ENCODE results near the gene SYT7.

SYT7 gene

DNA sequence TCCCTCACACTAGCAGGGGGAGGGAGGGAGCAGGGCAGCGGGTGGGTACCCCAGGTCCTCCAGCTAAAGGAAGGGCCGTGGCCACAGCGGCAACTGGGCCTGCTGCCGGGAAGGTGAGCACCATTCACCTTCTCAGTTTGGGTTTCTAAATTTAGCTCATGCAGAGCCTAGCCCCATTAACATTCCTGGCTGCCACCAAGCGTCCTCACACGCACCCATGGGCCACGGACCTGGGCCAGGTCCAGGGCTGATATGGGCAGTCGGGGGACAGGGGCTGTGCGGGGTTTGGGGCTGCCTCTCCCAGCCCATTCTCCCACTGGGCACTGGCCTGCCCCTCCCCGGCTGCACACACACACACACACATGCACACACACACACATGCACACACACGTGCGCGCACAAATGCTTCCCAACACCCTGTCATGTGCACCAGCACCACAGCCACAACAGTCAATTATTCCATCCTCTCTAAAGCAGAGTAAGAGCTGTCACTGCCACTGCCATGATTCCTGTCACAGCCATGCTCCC lies 28.7 kb downstream of the SYT7 start:
- no peak for DNase-seq

GRCh38 chr11:61551634-61552033 lies 29.2 kb downstream of the SYT7 start:
- DNase-seq, result no peak

DNA sequence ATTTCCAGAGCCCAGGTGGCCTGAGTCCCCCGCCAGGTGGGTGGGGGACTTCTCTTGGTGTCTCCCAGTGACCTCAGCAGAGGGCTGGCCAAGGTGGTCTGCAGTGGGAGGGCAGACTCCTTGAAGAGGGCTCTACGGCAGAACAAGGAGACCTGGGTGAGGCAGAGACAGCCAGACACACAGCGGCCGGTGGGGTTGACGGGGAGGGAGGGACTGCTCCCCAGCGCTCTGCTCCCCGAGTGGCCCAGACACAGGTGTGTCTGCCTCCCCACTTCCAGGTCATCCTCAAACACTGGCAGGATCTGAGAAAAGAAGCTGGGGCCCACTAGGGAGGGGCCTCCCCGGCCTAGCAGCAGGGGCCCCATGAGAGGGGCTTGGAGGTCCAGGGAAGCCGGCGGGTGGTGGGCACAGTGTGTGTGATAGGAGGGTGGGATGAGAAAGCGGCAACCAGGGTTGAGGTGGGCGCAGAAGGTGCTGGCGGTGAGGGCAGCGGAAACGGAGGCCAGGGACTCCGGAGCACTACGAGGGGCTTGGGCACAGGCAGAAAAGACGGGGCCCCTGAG lies 30.1 kb downstream of the SYT7 start:
- DNase-seq, result no peak

- no peak for DNase-seq
Measured at GRCh38 chr11:61549662-61550568, 31.0 kb downstream of the SYT7 start.

DNA sequence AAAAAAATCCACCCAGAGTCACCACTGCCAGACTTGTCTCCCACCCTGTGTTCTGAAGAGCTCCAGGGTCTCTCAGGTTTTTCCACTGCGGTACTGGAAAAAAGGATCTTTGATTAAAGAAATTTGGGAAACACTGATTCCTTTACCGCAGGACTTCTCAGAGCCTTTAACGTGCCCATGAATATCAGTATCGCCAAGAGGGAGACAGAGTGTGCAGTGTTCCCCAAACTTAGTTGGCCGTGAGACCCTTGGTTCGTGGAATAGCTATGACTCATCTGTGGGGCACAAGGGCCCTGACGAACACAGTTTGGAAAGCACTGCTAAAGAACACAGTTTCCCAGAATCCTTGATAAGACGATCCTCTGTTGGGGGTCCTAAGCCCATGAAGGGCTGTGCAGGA lies 31.7 kb downstream of the SYT7 start:
- no peak for DNase-seq

GRCh38 chr11:61547246-61547645 lies 33.6 kb downstream of the SYT7 start:
- DNase-seq, result no peak

DNA sequence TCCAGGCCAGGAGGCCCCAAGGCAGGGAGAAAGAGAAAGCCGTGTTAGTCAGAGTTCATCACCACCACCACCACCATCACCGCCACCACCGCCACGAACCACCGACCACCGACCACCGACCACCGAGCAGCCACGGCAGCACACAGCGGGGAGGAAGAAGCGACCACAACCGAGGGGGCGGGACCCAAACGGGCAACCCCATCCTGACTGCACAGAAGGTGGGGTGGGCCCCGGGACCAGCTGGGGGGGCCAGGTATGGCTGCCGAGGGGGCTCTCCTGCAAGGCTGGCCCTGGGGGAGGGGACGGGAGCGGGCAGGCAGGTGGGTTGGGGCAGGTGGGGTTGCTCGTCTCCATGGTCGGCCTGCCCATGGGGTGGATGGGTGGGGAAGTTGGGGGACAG lies 34.2 kb downstream of the SYT7 start:
- no peak for DNase-seq

DNA sequence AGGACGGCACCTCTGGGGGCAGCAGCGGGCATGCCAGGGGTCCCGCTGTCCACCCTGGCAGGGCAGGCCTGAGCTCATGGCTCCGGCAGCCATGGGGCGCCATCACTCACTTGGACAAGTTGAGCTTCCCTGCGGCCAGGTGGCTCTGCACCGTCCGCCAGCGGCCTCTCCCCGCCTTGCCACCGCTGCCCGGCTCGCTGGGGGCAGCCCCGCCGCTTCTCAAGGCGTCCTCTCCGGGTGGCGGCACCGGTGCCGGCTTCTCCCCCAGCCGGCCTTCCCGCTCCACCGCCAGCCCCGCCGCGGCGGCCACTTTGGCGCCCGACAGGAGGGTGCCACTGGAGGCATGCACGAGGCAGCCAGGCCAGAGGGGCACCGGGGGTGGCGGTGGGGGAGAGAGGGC lies 35.0 kb downstream of the SYT7 start:
- DNase-seq, result no peak

DNA sequence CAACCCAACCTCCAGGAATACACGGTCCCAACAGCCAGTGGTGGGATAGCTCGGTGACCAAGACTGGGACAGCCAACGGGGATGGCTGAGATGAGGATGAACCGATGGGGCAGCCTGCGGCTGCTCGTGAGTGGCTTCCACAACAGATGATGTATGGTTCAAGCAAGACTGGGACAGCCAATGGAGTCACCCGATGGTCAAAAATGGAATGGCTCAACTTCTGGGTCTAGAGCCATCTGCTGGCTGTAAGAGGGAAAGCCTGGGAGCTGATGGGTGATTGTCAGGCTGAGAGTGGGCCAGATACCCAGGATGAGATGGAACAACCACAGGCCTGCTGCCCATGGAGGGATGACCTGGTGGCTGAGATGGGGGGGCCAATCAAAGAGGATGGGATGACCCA lies 35.5 kb downstream of the SYT7 start:
- DNase-seq, result no peak

- no peak for DNase-seq
Measured at GRCh38 chr11:61544466-61544865, 36.4 kb downstream of the SYT7 start.

GRCh38 chr11:61543606-61544306 lies 37.1 kb downstream of the SYT7 start:
- DNase-seq, result no peak

GRCh38 chr11:61542705-61543104 lies 38.2 kb downstream of the SYT7 start:
- no peak for DNase-seq

DNA sequence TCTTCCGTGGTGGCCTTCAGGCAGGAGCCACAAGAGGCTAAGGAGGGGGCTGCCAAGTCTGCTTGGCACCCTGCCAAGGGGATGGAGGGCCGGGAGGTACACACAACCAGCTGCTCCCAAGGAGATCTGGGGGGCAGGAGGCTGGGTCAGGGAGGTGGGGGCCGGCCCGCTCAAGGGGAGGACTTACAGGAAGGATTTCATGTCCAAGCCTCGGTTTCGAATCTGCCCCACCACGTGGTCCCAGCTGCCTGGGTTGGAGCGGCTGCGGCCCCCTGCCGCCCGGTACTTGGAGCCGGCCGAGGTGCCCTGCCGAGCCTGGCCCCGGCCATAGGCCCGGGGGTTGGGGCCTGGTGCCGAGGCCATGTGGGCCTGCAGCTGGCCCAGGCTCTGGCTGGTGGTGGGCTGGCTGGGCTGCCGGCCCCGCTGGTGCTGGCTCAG lies 38.8 kb downstream of the SYT7 start:
- DNase-seq, result no peak

- DNase-seq, result no peak
Measured at GRCh38 chr11:61541598-61541997, 39.3 kb downstream of the SYT7 start.

- DNase-seq, result no peak
Measured at GRCh38 chr11:61540528-61540927, 40.3 kb downstream of the SYT7 start.

DNA sequence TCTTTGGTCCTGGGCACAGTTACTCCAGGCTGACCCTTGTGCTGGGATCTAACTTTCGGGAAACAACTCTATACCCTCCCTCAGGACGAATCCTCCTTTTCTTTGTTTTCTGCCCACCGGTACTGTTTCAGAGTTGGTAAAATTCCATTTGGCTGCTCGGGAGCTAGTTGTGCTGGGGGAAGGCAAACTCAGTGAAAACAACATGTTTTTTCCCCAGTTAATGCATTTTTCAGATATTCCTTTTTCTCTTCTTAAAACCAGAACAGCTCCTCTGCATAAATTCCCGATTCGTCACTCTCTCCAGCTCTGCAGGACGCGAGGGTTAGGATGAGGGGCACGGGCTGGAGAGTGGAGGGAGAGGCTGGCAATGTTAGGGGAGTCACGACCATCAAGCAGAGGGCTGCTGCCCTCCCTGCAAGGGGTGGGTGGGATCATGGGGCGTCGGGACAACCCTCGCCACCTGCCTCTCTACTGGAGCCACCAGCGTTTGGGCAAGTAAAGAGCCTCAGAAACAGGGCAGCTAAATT lies 41.0 kb downstream of the SYT7 start:
- DNase-seq, result no peak

DNA sequence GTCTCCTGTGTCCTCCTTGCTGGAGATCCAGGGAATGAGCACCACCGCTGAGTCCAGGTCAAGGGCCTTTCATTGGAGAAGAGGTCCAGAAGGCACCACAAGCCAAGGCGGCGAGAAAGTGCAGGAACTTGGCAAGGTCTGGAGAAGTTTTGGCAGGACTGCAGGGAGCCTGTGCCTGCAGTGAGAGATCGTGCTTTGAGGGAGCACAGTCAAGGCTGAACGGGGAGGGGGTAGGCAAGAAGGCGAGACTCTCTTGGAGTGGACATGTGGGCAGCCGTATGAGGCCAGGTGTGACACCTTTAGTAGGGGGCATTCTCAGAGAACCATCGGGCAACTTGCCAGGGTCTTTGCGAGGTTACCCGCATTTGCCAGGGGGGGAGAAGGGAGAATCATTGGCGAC lies 41.9 kb downstream of the SYT7 start:
- DNase-seq, result no peak

DNA sequence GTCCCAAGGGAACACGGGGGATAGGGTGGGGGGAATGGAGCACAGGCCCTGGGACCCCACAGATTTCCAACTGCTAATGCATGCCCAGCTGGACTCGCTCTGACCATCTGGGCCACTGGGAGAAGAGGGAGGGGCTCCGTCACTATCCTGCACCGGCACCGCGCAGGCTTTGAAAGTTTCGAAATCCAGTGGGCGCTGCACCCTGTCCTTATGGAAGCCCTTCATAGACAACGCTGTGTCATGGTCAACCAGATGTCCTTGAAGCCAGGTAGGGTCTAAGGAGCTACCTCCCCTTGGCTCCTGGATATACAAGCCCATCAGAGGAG lies 42.3 kb downstream of the SYT7 start:
- no peak for DNase-seq

GRCh38 chr11:61537326-61537725 lies 43.5 kb downstream of the SYT7 start:
- DNase-seq, result no peak

- no peak for DNase-seq
Measured at GRCh38 chr11:61536676-61537270, 44.1 kb downstream of the SYT7 start.

DNA sequence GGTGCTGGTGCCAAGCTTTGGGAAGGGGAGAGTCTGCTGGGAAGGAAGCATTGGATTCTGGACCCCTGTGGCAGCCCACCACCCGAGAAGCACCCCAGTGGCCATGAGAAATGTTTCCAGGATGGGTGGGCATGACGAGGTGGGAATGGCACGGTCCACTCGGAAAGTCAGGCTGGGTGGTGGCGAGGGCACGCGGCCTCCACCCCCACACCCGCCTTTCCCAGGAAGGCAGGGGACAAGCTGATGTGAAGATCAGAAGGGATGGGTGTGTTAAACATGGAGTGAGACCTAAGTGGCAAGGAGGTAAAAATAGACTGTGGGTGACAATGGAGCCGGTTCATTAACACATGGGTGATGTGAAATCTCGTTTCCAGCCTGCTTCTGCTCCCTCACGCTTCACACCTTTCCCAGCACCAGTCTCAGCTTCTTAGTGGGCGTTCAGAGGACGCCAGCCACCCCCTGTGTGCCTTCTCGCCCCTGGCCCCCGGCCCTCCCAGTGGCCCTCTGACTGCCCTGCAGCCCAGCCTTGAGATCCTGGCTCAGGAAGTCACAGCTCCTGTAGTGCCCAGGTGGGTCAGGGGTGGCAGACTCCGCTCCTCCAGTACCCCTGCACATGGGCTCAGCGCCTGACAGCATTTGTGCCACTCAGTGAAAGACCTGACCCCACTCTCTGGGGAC lies 44.7 kb downstream of the SYT7 start:
- no peak for DNase-seq
